ENCODE data around the gene SMIM17.

Gene SMIM17

GRCh38 chr19:56608274-56608964 lies 34.5 kb upstream of the SMIM17 start:
- Histone ChIP-seq H3K9me3 (ENCODE audit: low read depth, low read length) (peaks cover 27% of the 10 kb centered on the region), H3K4me3 (no peak overlapping the region), H3K36me3 (ENCODE audit: insufficient read depth, low read length) (peaks cover 61% of the 10 kb centered on the region), H3K27ac (no peak overlapping the region), H3K9ac (ENCODE audit: insufficient read length) (no peak overlapping the region)
- TF ChIP-seq POLR2AphosphoS5 (IDR thresholded peaks at IDR 0.05; ENCODE audit: borderline replicate concordance, low read depth, low read length), result no peak
- TF ChIP-seq FOXP2 (optimal IDR thresholded peaks at IDR 0.05; ENCODE audit: control extremely low read depth, extremely low read length, insufficient read depth), result no peak
- TF ChIP-seq EZH2 (IDR thresholded peaks at IDR 0.05), result no peak
- DNase-seq (ENCODE audit: low read depth, low spot score), result no peak

- H3K9me3 ChIP-seq (ENCODE audit: low read depth, low read length), result peaks cover 28% of the 10 kb centered on the region
Observed at GRCh38 chr19:56611288-56611687, 31.7 kb upstream of the SMIM17 start.

GRCh38 chr19:56612737-56613136 lies 30.2 kb upstream of the SMIM17 start:
- Histone ChIP-seq H3K36me3 (ENCODE audit: insufficient read depth, low read length) (peaks cover 41% of the 10 kb centered on the region; the same call in 1 of the 2 replicates), H3K9me3 (ENCODE audit: low read depth, low read length) (peaks cover 28% of the 10 kb centered on the region; the same call in 1 of the 2 replicates), H3K9ac (ENCODE audit: insufficient read length) (no peak overlapping the region), H3K27ac (no peak overlapping the region), H3K4me3 (no peak overlapping the region)
- TF ChIP-seq POLR2AphosphoS5 (IDR thresholded peaks at IDR 0.05; ENCODE audit: borderline replicate concordance, low read depth, low read length) (no peak), EZH2 (IDR thresholded peaks at IDR 0.05) (no peak), FOXP2 (optimal IDR thresholded peaks at IDR 0.05; ENCODE audit: control extremely low read depth, extremely low read length, insufficient read depth) (no peak)
- no peak for DNase-seq (ENCODE audit: low read depth, low spot score)

More at GRCh38 chr19:56611288-56611687, 31.7 kb upstream of the SMIM17 start:
- peaks cover 43% of the 10 kb centered on the region; the same call in 1 of the 2 replicates for H3K36me3 ChIP-seq (ENCODE audit: insufficient read depth, low read length)
- no peak overlapping the region for H3K9ac ChIP-seq (ENCODE audit: insufficient read length)
- no peak overlapping the region for H3K27ac ChIP-seq
- no peak for DNase-seq (ENCODE audit: low read depth, low spot score)
- no peak overlapping the region for H3K4me3 ChIP-seq
- TF ChIP-seq POLR2AphosphoS5 (IDR thresholded peaks at IDR 0.05; ENCODE audit: borderline replicate concordance, low read depth, low read length) (no peak), EZH2 (IDR thresholded peaks at IDR 0.05) (no peak), FOXP2 (optimal IDR thresholded peaks at IDR 0.05; ENCODE audit: control extremely low read depth, extremely low read length, insufficient read depth) (no peak)

GRCh38 chr19:56613639-56614038 lies 29.3 kb upstream of the SMIM17 start:
- H3K9ac ChIP-seq (ENCODE audit: insufficient read length), result no peak overlapping the region
- H3K27ac ChIP-seq, result no peak overlapping the region
- TF ChIP-seq POLR2AphosphoS5 (IDR thresholded peaks at IDR 0.05; ENCODE audit: borderline replicate concordance, low read depth, low read length) (no peak), FOXP2 (optimal IDR thresholded peaks at IDR 0.05; ENCODE audit: control extremely low read depth, extremely low read length, insufficient read depth) (no peak), EZH2 (IDR thresholded peaks at IDR 0.05) (no peak)
- H3K36me3 ChIP-seq (ENCODE audit: insufficient read depth, low read length), result peaks cover 47% of the 10 kb centered on the region; the same call in 1 of the 2 replicates
- no peak overlapping the region for H3K4me3 ChIP-seq
- H3K9me3 ChIP-seq (ENCODE audit: low read depth, low read length), result 0 out of 2 replicates have a peak, but pooled peaks cover 28% of the 10 kb centered on the region
- no peak for DNase-seq (ENCODE audit: low read depth, low spot score)

GRCh38 chr19:56617531-56617930 lies 25.4 kb upstream of the SMIM17 start:
- H3K36me3 ChIP-seq (ENCODE audit: insufficient read depth, low read length), result peaks cover 46% of the 10 kb centered on the region; the same call in 1 of the 2 replicates
- DNase-seq (ENCODE audit: low read depth, low spot score), result no peak
- no peak overlapping the region for H3K9ac ChIP-seq (ENCODE audit: insufficient read length)
- no peak for TF ChIP-seq FOXP2 (optimal IDR thresholded peaks at IDR 0.05; ENCODE audit: control extremely low read depth, extremely low read length, insufficient read depth)
- TF ChIP-seq POLR2AphosphoS5 (IDR thresholded peaks at IDR 0.05; ENCODE audit: borderline replicate concordance, low read depth, low read length), result no peak
- no peak for TF ChIP-seq EZH2 (IDR thresholded peaks at IDR 0.05)
- H3K4me3 ChIP-seq, result no peak overlapping the region
- H3K27ac ChIP-seq, result no peak overlapping the region
- 0 out of 2 replicates have a peak, but pooled peaks cover 28% of the 10 kb centered on the region for H3K9me3 ChIP-seq (ENCODE audit: low read depth, low read length)

GRCh38 chr19:56619121-56619520 lies 23.8 kb upstream of the SMIM17 start:
- 0 out of 2 replicates have a peak, but pooled peaks cover 21% of the 10 kb centered on the region for H3K9me3 ChIP-seq (ENCODE audit: low read depth, low read length)
- H3K4me3 ChIP-seq, result no peak overlapping the region
- peaks cover 46% of the 10 kb centered on the region; the same call in 1 of the 2 replicates for H3K36me3 ChIP-seq (ENCODE audit: insufficient read depth, low read length)
- H3K27ac ChIP-seq, result no peak overlapping the region
- no peak overlapping the region for H3K9ac ChIP-seq (ENCODE audit: insufficient read length)
- TF ChIP-seq EZH2 (IDR thresholded peaks at IDR 0.05) (no peak), FOXP2 (optimal IDR thresholded peaks at IDR 0.05; ENCODE audit: control extremely low read depth, extremely low read length, insufficient read depth) (no peak), POLR2AphosphoS5 (IDR thresholded peaks at IDR 0.05; ENCODE audit: borderline replicate concordance, low read depth, low read length) (no peak)
- no peak for DNase-seq (ENCODE audit: low read depth, low spot score)

- H3K27ac ChIP-seq, result no peak overlapping the region
Observed at GRCh38 chr19:56622374-56622773, 20.6 kb upstream of the SMIM17 start.

GRCh38 chr19:56623006-56623405 lies 20.0 kb upstream of the SMIM17 start:
- 0 out of 2 replicates have a peak, but pooled peaks cover 5% of the 10 kb centered on the region for H3K9me3 ChIP-seq (ENCODE audit: low read depth, low read length)
- peaks cover 48% of the 10 kb centered on the region for H3K36me3 ChIP-seq (ENCODE audit: insufficient read depth, low read length)

More at GRCh38 chr19:56622374-56622773, 20.6 kb upstream of the SMIM17 start:
- Histone ChIP-seq H3K9ac (ENCODE audit: insufficient read length) (no peak overlapping the region), H3K9me3 (ENCODE audit: low read depth, low read length) (0 out of 2 replicates have a peak, but pooled peaks cover 9% of the 10 kb centered on the region), H3K4me3 (no peak overlapping the region), H3K36me3 (ENCODE audit: insufficient read depth, low read length) (peaks cover 54% of the 10 kb centered on the region)
- DNase-seq (ENCODE audit: low read depth, low spot score), result no peak
- TF ChIP-seq FOXP2 (optimal IDR thresholded peaks at IDR 0.05; ENCODE audit: control extremely low read depth, extremely low read length, insufficient read depth) (no peak), POLR2AphosphoS5 (IDR thresholded peaks at IDR 0.05; ENCODE audit: borderline replicate concordance, low read depth, low read length) (no peak), EZH2 (IDR thresholded peaks at IDR 0.05) (no peak)

More at GRCh38 chr19:56623006-56623405, 20.0 kb upstream of the SMIM17 start:
- DNase-seq (ENCODE audit: low read depth, low spot score), result no peak
- H3K27ac ChIP-seq, result no peak overlapping the region
- TF ChIP-seq POLR2AphosphoS5 (IDR thresholded peaks at IDR 0.05; ENCODE audit: borderline replicate concordance, low read depth, low read length) (no peak), FOXP2 (optimal IDR thresholded peaks at IDR 0.05; ENCODE audit: control extremely low read depth, extremely low read length, insufficient read depth) (no peak), EZH2 (IDR thresholded peaks at IDR 0.05) (no peak)
- no peak overlapping the region for H3K9ac ChIP-seq (ENCODE audit: insufficient read length)
- no peak overlapping the region for H3K4me3 ChIP-seq
